SK-N-SH (cell line): ENCODE measurements around the gene EOGT. TPM values are rescaled to one million over a fixed set of nuclear protein-coding genes. Genes with fewer than 3 reads are reported as not detected.

Experiments used
- CTCF ChIA-PET: fragments of 300-600, 350-600 bp; formaldehyde crosslinking; extraction: SDS; loops from one replicate; lab custom pipeline; 2021; lab: Yijun Ruan, JAX
- POLR2A ChIA-PET: fragments of 350-600 bp; sonication (Branson Sonifier 250); formaldehyde crosslinking; extraction: SDS; loops from one replicate; lab custom pipeline; 2020; ENCODE audit warnings: antibody characterized with exemption, inconsistent platforms; lab: Yijun Ruan, JAX
- DNase-seq: peaks from one replicate; pipeline ENCODE4 v3.0.0; 2012
- H2AFZ ChIP-seq: fragments of 200-600 bp; sonication (generic); 2 replicates; pipeline ENCODE4 v1.8.1; 2016; ENCODE audit warnings: antibody characterized with exemption, mild to moderate bottlenecking, low read depth
- H3F3A ChIP-seq: fragments of 200-600 bp; sonication (generic); replicated peaks from 2 replicates; pipeline ENCODE3; 2016; ENCODE audit warnings: antibody characterized with exemption, mild to moderate bottlenecking; ENCODE audit not compliant: insufficient read depth
- H3K27ac ChIP-seq, 2 experiments: fragments of 200-500 bp in 1 of 2; fragments of 200-600 bp in 1 of 2; sonication (Bioruptor generic) in 1 of 2; sonication (generic), shearing (Covaris generic) in 1 of 2; 2 replicates each; pipeline versions ENCODE4 v1.5.1 to v1.6.1; 2014 to 2016; ENCODE audit warnings: low read depth in 2 of 2, inconsistent platforms in 1 of 2, low read length in 1 of 2, mild to moderate bottlenecking in 1 of 2, mixed read lengths in 1 of 2
- H3K27me3 ChIP-seq: fragments of 200-600 bp; sonication (generic), shearing (Covaris generic); 2 replicates; pipeline ENCODE4 v1.6.1; 2016; ENCODE audit warnings: mixed run types; ENCODE audit not compliant: insufficient read depth
- H3K36me3 ChIP-seq, 2 experiments: fragments of 200-500 bp in 1 of 2; fragments of 200-600 bp in 1 of 2; sonication (Bioruptor generic) in 1 of 2; sonication (generic) in 1 of 2; replicated peaks in 1 of 2; 2 replicates each; pipeline versions ENCODE3 to v1.5.1; 2014 to 2016; ENCODE audit warnings: low read length in 1 of 2, mild to moderate bottlenecking in 1 of 2; ENCODE audit not compliant: insufficient read depth in 2 of 2, control insufficient read depth in 1 of 2
- H3K4me1 ChIP-seq, 2 experiments: fragments of 200-500 bp in 1 of 2; fragments of 200-600 bp in 1 of 2; sonication (Bioruptor generic) in 1 of 2; sonication (generic), shearing (Covaris generic) in 1 of 2; 2 replicates each; pipeline versions ENCODE4 v1.5.1 to v1.6.1; 2014 to 2016; ENCODE audit warnings: low read depth in 1 of 2, low read length in 1 of 2, mixed run types in 1 of 2; ENCODE audit not compliant: insufficient read depth in 2 of 2, control insufficient read depth in 1 of 2
- H3K4me2 ChIP-seq: fragments of 200-600 bp; sonication (generic), shearing (Covaris generic); 2 replicates; pipeline ENCODE4 v1.6.1; 2017; ENCODE audit warnings: mixed run types
- H3K4me3 ChIP-seq, 2 experiments: fragments of 200-500 bp in 1 of 2; fragments of 200-600 bp in 1 of 2; sonication (Bioruptor generic) in 1 of 2; sonication (generic), shearing (Covaris generic) in 1 of 2; 2 replicates each; pipeline versions ENCODE4 v1.5.1 to v1.8.1; 2014 to 2016; ENCODE audit warnings: low read depth in 2 of 2, inconsistent platforms in 1 of 2, low read length in 1 of 2, mild to moderate bottlenecking in 1 of 2, mixed read lengths in 1 of 2, moderate library complexity in 1 of 2
- H3K79me2 ChIP-seq: fragments of 200-600 bp; sonication (generic); 2 replicates; pipeline ENCODE4 v1.8.1; 2017; ENCODE audit warnings: mild to moderate bottlenecking; ENCODE audit not compliant: insufficient read depth
- H3K9ac ChIP-seq: fragments of 200-600 bp; sonication (generic); 2 replicates; pipeline ENCODE4 v1.6.1; 2017; ENCODE audit warnings: mixed run types
- H3K9me2 ChIP-seq: fragments of 200-600 bp; sonication (generic); 2 replicates; pipeline ENCODE4 v1.6.1; 2017; ENCODE audit warnings: mixed run types
- H3K9me3 ChIP-seq: fragments of 200-600 bp; sonication (generic); 2 replicates; pipeline ENCODE4 v1.6.1; 2017; ENCODE audit warnings: mixed run types, mild to moderate bottlenecking, moderate library complexity
- H4K20me1 ChIP-seq: fragments of 200-600 bp; sonication (generic); 2 replicates; pipeline ENCODE4 v1.6.1; 2017; ENCODE audit warnings: mild to moderate bottlenecking, mixed run types; ENCODE audit not compliant: insufficient read depth
- ELF1 ChIP-seq: IDR thresholded peaks from 2 replicates; pipeline ENCODE4 v1.4.0; 2012
- EP300 ChIP-seq, 2 experiments: IDR thresholded peaks; 2 replicates each; pipeline versions ENCODE4 v1.4.0 to v1.6.1; 2012; ENCODE audit warnings: borderline replicate concordance in 1 of 2, low read depth in 1 of 2, low read length in 1 of 2
- EZH2phosphoT487 ChIP-seq: fragments of 200-600 bp; sonication (generic); IDR thresholded peaks from 2 replicates; pipeline ENCODE4 v1.6.1; 2017; ENCODE audit warnings: low read depth, mixed run types, mild to moderate bottlenecking, antibody characterized with exemption, moderate library complexity, borderline replicate concordance
- FOSL2 ChIP-seq: IDR thresholded peaks from 2 replicates; pipeline ENCODE4 v1.4.0; 2012; ENCODE audit warnings: low read depth, mild to moderate bottlenecking, moderate library complexity, borderline replicate concordance
- FOXJ3 ChIP-seq: sonication (generic); formaldehyde crosslinking; IDR thresholded peaks from 2 replicates; pipeline ENCODE4 v1.5.1; 2020; ENCODE audit warnings: mild to moderate bottlenecking, missing genetic modification reagents
- FOXM1 ChIP-seq: IDR thresholded peaks from 2 replicates; pipeline ENCODE4 v1.4.0; 2012; ENCODE audit warnings: low read depth, mild to moderate bottlenecking
- GABPA ChIP-seq: IDR thresholded peaks from 2 replicates; pipeline ENCODE4 v1.4.0; 2012; ENCODE audit warnings: low read depth, mild to moderate bottlenecking
- GATA2 ChIP-seq: sonication (generic); formaldehyde crosslinking; IDR thresholded peaks from 2 replicates; pipeline ENCODE4 v1.5.0; 2020; ENCODE audit warnings: mild to moderate bottlenecking, missing genetic modification reagents
- JUND ChIP-seq: IDR thresholded peaks from 2 replicates; pipeline ENCODE4 v1.4.0; 2012
- NFIC ChIP-seq: IDR thresholded peaks from 2 replicates; pipeline ENCODE4 v1.4.0; 2012; ENCODE audit warnings: borderline replicate concordance
- NRF1 ChIP-seq: IDR thresholded peaks from 2 replicates; pipeline ENCODE4 v1.6.1; 2012; ENCODE audit warnings: low read depth, mild to moderate bottlenecking, low read length
- RAD21 ChIP-seq: IDR thresholded peaks from 2 replicates; pipeline ENCODE4 v1.6.1; 2012; ENCODE audit warnings: mild to moderate bottlenecking, low read length
- RCOR1 ChIP-seq: fragments of 150-350 bp; IDR thresholded peaks from 2 replicates; pipeline ENCODE4 v1.6.1; 2017; ENCODE audit warnings: antibody characterized with exemption, low read length
- RXRA ChIP-seq: IDR thresholded peaks from 2 replicates; pipeline ENCODE4 v1.4.0; 2012; ENCODE audit warnings: low read depth, mild to moderate bottlenecking, borderline replicate concordance
- SMC3 ChIP-seq: IDR thresholded peaks from 2 replicates; pipeline ENCODE4 v1.6.1; 2012; ENCODE audit warnings: low read depth, low read length, improper control_type of control experiment
- TAF1 ChIP-seq: IDR thresholded peaks from 2 replicates; pipeline ENCODE4 v1.6.1; 2012; ENCODE audit warnings: low read depth, mild to moderate bottlenecking, low read length, moderate library complexity, borderline replicate concordance
- TCF12 ChIP-seq: IDR thresholded peaks from 2 replicates; pipeline ENCODE4 v1.4.0; 2012
- TEAD4 ChIP-seq: IDR thresholded peaks from 2 replicates; pipeline ENCODE4 v1.4.0; 2012; ENCODE audit warnings: mild to moderate bottlenecking, borderline replicate concordance; ENCODE audit not compliant: insufficient read depth
- WGBS: methylation state at CpG from one replicate; pipeline ENCODE4 v1.1.6; 2017; ENCODE audit warnings: low lambda C conversion rate; 5-methylcytosine and 5-hydroxymethylcytosine counted together
- polyA plus RNA-seq, 3 experiments: library from polyadenylated mRNA; depleted of rRNA; stranded (reverse); fragments of >200 nt; gene quantifications; 2 replicates each; pipeline ENCODE4 v1.2.3, GENCODE V29; 2012
- TF ChIP-seq, protein P1 (sequence below): IDR thresholded peaks from 2 replicates; pipeline ENCODE4; 2012
- TF ChIP-seq, protein P2 (sequence below): IDR thresholded peaks from 2 replicates; pipeline ENCODE4 v1.4.0; 2012; ENCODE audit warnings: low read depth, borderline replicate concordance
- TF ChIP-seq, protein P3 (sequence below): fragments of 150-350 bp; IDR thresholded peaks from 2 replicates; pipeline ENCODE4 v1.6.1; 2016; ENCODE audit warnings: mild to moderate bottlenecking, low read depth, low read length
- TF ChIP-seq, protein P4 (sequence below): IDR thresholded peaks from 2 replicates; pipeline ENCODE4 v1.6.1; 2012; ENCODE audit warnings: mild to moderate bottlenecking, low read depth, low read length, moderate library complexity
- TF ChIP-seq, protein P5 (sequence below): IDR thresholded peaks from 2 replicates; pipeline ENCODE4 v1.4.0; 2012; ENCODE audit warnings: low read depth

The EOGT gene
- polyA plus RNA-seq, 1 of the 3 experiments (the other 2 are of a cell fraction) = 6.0 TPM

DNA sequence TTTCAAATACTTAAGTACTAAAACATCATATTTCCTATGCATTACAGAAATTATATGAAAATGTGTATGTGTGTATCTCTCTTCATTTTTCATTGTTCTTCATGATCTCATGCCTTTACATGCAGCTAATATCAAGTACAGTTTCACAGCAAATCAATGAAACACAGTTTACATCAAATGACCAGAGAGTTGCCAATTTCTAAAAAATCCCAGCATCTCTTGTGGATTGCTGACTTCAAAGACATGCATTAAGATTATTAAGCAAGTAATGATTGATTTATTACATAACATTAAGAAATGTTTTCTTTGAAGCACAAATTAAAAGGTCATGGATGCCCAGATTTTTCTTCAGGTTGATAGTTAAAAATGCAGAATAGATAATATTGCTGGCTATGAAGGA is 50.1 kb downstream of the EOGT start:
- no peaks in the 10 kb centered on the region; the same call in 1 of the 2 replicates for H3K27me3 ChIP-seq
- H4K20me1 ChIP-seq = no peaks in the 10 kb centered on the region
- no peak overlapping the region for H3K4me3 ChIP-seq
- no peak for TF ChIP-seq NRF1
- TF ChIP-seq RCOR1 = no peak
- no peak for TF ChIP-seq EP300 (IDR thresholded peaks at IDR 0.05; ENCODE audit: borderline replicate concordance in 1 of 2, low read depth in 1 of 2, low read length in 1 of 2)
- TF ChIP-seq RAD21 = no peak
- TF ChIP-seq RXRA = no peak
- no peak for TF ChIP-seq TCF12
- TF ChIP-seq GABPA = no peak
- TF ChIP-seq, protein P1, sequence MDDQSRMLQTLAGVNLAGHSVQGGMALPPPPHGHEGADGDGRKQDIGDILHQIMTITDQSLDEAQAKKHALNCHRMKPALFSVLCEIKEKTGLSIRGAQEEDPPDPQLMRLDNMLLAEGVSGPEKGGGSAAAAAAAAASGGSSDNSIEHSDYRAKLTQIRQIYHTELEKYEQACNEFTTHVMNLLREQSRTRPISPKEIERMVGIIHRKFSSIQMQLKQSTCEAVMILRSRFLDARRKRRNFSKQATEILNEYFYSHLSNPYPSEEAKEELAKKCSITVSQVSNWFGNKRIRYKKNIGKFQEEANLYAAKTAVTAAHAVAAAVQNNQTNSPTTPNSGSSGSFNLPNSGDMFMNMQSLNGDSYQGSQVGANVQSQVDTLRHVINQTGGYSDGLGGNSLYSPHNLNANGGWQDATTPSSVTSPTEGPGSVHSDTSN = no peak
- TF ChIP-seq FOXJ3 (CRISPR knock-in tag) = no peak
- no peak for TF ChIP-seq GATA2 (CRISPR knock-in tag)
- no peak for TF ChIP-seq SMC3
- no peak for TF ChIP-seq ELF1
- no peaks in the 10 kb centered on the region for H3K9me2 ChIP-seq
- CTCF ChIA-PET = interaction anchor here (1.9 kb wide), 1 partner anchor 9 kb away, joined by 7 read pairs; no protein-coding TSS in a partner anchor
- no peaks in the 10 kb centered on the region for H3F3A ChIP-seq
- no peak overlapping the region for H2AFZ ChIP-seq
- no peak overlapping the region for H3K9ac ChIP-seq
- no peak overlapping the region for H3K27ac ChIP-seq
- H3K79me2 ChIP-seq = no peaks in the 10 kb centered on the region
- POLR2A ChIA-PET = no interaction called here
- H3K4me2 ChIP-seq = no peak overlapping the region
- no peaks in the 10 kb centered on the region for H3K4me1 ChIP-seq
- H3K9me3 ChIP-seq = no peaks in the 10 kb centered on the region
- DNase-seq = no peak
- no peaks in the 10 kb centered on the region for H3K36me3 ChIP-seq

DNA sequence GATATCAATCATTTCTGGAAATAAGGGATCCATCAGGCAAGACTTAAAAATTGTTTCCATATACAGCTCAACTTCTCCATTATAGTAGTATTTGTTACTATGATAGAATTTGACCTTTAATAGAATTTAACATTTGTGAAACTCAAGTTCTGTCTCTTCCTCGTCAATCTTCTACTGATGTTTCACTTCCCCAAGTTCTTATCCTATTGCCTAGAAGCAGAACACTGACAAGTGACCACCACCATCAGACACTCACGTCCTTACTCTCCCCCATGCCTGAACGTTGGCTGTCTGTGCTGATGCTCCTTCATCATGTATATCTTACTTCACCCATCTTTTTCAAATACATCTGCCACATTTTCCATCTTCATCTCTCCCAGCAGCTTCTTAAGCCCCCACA is 54.6 kb downstream of the EOGT start:
- no peaks in the 10 kb centered on the region for H3K36me3 ChIP-seq
- no peaks in the 10 kb centered on the region for H3K9me3 ChIP-seq
- no peak overlapping the region for H2AFZ ChIP-seq
- no peaks in the 10 kb centered on the region; the same call in 1 of the 2 replicates for H3K27me3 ChIP-seq
- H4K20me1 ChIP-seq = no peaks in the 10 kb centered on the region
- no peak overlapping the region for H3K4me2 ChIP-seq
- ChIA-PET CTCF (interaction anchor here (0.6 to 1.0 kb wide), 2 partner anchors 13 to 282 kb away, joined by 3 read pairs; no protein-coding TSS in a partner anchor), POLR2A (no interaction called here)
- WGBS = 19% methylated on average over 3 of the region's 3 CpGs
- no peak overlapping the region for H3K4me3 ChIP-seq
- no peak overlapping the region for H3K27ac ChIP-seq
- no peaks in the 10 kb centered on the region for H3K9me2 ChIP-seq
- no peaks in the 10 kb centered on the region for H3K4me1 ChIP-seq
- H3K9ac ChIP-seq = no peak overlapping the region
- no peaks in the 10 kb centered on the region for H3K79me2 ChIP-seq
- DNase-seq = no peak
- no peaks in the 10 kb centered on the region for H3F3A ChIP-seq
- TF ChIP-seq FOXM1 (no peak), EZH2phosphoT487 (no peak), SMC3 (no peak), RXRA (no peak), RAD21 (no peak), FOXJ3 (CRISPR knock-in tag) (no peak), FOSL2 (no peak), TEAD4 (no peak), ELF1 (no peak), JUND (no peak), TAF1 (no peak), NFIC (no peak)
- TF ChIP-seq, protein P2, sequence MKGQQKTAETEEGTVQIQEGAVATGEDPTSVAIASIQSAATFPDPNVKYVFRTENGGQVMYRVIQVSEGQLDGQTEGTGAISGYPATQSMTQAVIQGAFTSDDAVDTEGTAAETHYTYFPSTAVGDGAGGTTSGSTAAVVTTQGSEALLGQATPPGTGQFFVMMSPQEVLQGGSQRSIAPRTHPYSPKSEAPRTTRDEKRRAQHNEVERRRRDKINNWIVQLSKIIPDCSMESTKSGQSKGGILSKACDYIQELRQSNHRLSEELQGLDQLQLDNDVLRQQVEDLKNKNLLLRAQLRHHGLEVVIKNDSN = no peak
- TF ChIP-seq, protein P3, sequence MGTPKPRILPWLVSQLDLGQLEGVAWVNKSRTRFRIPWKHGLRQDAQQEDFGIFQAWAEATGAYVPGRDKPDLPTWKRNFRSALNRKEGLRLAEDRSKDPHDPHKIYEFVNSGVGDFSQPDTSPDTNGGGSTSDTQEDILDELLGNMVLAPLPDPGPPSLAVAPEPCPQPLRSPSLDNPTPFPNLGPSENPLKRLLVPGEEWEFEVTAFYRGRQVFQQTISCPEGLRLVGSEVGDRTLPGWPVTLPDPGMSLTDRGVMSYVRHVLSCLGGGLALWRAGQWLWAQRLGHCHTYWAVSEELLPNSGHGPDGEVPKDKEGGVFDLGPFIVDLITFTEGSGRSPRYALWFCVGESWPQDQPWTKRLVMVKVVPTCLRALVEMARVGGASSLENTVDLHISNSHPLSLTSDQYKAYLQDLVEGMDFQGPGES = no peak
- TF ChIP-seq, protein P4, sequence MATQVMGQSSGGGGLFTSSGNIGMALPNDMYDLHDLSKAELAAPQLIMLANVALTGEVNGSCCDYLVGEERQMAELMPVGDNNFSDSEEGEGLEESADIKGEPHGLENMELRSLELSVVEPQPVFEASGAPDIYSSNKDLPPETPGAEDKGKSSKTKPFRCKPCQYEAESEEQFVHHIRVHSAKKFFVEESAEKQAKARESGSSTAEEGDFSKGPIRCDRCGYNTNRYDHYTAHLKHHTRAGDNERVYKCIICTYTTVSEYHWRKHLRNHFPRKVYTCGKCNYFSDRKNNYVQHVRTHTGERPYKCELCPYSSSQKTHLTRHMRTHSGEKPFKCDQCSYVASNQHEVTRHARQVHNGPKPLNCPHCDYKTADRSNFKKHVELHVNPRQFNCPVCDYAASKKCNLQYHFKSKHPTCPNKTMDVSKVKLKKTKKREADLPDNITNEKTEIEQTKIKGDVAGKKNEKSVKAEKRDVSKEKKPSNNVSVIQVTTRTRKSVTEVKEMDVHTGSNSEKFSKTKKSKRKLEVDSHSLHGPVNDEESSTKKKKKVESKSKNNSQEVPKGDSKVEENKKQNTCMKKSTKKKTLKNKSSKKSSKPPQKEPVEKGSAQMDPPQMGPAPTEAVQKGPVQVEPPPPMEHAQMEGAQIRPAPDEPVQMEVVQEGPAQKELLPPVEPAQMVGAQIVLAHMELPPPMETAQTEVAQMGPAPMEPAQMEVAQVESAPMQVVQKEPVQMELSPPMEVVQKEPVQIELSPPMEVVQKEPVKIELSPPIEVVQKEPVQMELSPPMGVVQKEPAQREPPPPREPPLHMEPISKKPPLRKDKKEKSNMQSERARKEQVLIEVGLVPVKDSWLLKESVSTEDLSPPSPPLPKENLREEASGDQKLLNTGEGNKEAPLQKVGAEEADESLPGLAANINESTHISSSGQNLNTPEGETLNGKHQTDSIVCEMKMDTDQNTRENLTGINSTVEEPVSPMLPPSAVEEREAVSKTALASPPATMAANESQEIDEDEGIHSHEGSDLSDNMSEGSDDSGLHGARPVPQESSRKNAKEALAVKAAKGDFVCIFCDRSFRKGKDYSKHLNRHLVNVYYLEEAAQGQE = no peak
- TF ChIP-seq, protein P5, sequence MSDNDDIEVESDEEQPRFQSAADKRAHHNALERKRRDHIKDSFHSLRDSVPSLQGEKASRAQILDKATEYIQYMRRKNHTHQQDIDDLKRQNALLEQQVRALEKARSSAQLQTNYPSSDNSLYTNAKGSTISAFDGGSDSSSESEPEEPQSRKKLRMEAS = no peak
- TF ChIP-seq, all 33 proteins: peak for 0
